Chondrocyte (in vitro differentiated cells): ENCODE data around the gene GLRA3. TPM values are rescaled to one million over a fixed set of nuclear protein-coding genes. Genes with fewer than 3 reads are reported as not detected.

ENCODE experiments used
- DNase-seq: peaks from one replicate; pipeline ENCODE4 v3.0.0; 2021; ENCODE audit warnings: mixed read lengths, low spot score
- H3K27ac Mint-ChIP-seq: one replicate; pipeline ENCODE4 v1.8.0; 2021; ENCODE audit warnings: mild to moderate bottlenecking, moderate library complexity, mixed read lengths; ENCODE audit not compliant: unreplicated experiment
- H3K27me3 Mint-ChIP-seq: 2 replicates; pipeline ENCODE4 v1.8.0; 2021; ENCODE audit warnings: low read depth, mixed read lengths
- H3K36me3 Mint-ChIP-seq: 2 replicates; pipeline ENCODE4 v1.8.0; 2021; ENCODE audit warnings: low read depth, mixed read lengths
- H3K4me1 Mint-ChIP-seq: 2 replicates; pipeline ENCODE4 v1.8.0; 2021; ENCODE audit warnings: low read depth, mild to moderate bottlenecking, mixed read lengths
- H3K4me3 Mint-ChIP-seq: one replicate; pipeline ENCODE4 v1.8.0; 2021; ENCODE audit warnings: mild to moderate bottlenecking, moderate library complexity, mixed read lengths; ENCODE audit not compliant: unreplicated experiment
- H3K9me3 Mint-ChIP-seq: 2 replicates; pipeline ENCODE4 v1.8.0; 2021; ENCODE audit warnings: low read depth, mixed read lengths
- CTCF ChIP-seq: fragments of 200-600 bp; sonication (generic); IDR thresholded peaks from 2 replicates; pipeline ENCODE4 v1.5.0; 2021; ENCODE audit warnings: antibody characterized with exemption, mild to moderate bottlenecking, moderate library complexity
- total RNA-seq: library from RNA; stranded (reverse); gene quantifications from 3 replicates; pipeline ENCODE4 v1.2.1, GENCODE V29; 2021

GLRA3 gene
- total RNA-seq, 1 donor from 2014 or later, result not detected

GRCh38 chr4:174734181-174734580 lies 94.9 kb downstream of the GLRA3 start:
- Mint-ChIP-seq H3K36me3 (no peaks in the 10 kb centered on the region), H3K4me3 (no peak overlapping the region), H3K9me3 (peaks cover 2% of the 10 kb centered on the region), H3K27ac (no peak overlapping the region), H3K27me3 (peaks cover 7% of the 10 kb centered on the region), H3K4me1 (no peaks in the 10 kb centered on the region)
- no peak for DNase-seq
- TF ChIP-seq CTCF, result no peak

DNA sequence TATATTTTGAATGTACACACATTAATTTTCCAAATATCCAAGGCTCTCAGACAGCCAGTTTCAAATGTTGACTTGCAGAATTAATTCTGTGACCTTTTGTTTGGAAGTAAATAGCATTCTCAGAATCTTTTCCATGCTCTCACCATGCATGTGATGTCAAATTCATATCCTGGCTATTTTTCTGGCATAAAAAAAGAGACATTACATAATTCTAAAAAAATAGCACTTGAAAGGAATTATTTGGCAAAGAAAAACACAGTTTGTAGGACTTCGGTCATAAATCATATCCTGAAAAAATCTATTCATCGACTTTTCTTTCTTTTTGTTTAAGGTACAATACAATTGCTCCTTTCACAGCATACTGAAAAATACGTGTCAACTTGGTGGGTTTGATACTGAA lies 111.2 kb downstream of the GLRA3 start:
- no peak for DNase-seq
- H3K9me3 Mint-ChIP-seq, result no peaks in the 10 kb centered on the region
- no peak for TF ChIP-seq CTCF
- no peaks in the 10 kb centered on the region for H3K4me1 Mint-ChIP-seq
- no peak overlapping the region for H3K27ac Mint-ChIP-seq
- no peak overlapping the region for H3K4me3 Mint-ChIP-seq
- no peaks in the 10 kb centered on the region for H3K36me3 Mint-ChIP-seq
- H3K27me3 Mint-ChIP-seq, result peaks cover 23% of the 10 kb centered on the region

DNA sequence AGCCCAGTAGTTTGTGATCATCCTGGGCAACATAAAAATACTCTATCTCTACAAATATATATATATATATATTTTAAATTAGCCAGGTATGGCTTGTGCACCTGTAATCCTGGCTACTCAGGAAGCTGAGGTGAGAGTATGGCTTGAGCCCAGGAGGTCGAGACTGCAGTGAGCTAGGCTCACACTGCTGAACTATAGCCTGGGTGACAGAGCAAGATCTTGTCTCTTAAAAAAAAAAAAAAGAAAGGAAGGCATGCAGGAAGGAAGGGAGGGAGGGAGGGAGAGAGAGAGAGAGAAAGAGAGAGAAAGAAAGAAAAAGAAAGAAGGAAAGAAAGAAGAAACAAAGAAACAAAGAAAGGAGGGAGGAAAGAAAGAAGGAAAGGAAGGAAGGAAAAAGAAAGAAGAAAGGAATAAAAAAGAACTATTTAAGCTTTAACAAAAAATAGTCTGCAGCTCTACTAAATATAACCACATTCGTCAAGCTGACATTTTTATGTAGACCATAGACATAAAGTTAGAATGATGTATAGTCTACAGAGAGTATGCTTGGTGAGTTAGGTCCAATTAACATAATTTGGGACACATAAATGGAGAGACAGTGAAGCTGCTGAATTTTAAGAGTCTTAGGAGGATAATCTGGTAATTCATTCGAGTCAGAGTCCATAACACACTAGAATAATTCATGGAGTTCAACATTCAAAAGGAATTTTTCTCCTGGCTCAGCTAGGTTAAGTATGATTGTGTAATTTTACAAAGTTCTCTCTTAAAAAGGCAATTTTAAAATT lies 111.9 kb downstream of the GLRA3 start:
- Mint-ChIP-seq H3K4me3 (no peak overlapping the region), H3K4me1 (no peaks in the 10 kb centered on the region), H3K9me3 (no peaks in the 10 kb centered on the region), H3K27ac (no peak overlapping the region), H3K27me3 (peaks cover 20% of the 10 kb centered on the region), H3K36me3 (no peaks in the 10 kb centered on the region)
- no peak for DNase-seq
- no peak for TF ChIP-seq CTCF

DNA sequence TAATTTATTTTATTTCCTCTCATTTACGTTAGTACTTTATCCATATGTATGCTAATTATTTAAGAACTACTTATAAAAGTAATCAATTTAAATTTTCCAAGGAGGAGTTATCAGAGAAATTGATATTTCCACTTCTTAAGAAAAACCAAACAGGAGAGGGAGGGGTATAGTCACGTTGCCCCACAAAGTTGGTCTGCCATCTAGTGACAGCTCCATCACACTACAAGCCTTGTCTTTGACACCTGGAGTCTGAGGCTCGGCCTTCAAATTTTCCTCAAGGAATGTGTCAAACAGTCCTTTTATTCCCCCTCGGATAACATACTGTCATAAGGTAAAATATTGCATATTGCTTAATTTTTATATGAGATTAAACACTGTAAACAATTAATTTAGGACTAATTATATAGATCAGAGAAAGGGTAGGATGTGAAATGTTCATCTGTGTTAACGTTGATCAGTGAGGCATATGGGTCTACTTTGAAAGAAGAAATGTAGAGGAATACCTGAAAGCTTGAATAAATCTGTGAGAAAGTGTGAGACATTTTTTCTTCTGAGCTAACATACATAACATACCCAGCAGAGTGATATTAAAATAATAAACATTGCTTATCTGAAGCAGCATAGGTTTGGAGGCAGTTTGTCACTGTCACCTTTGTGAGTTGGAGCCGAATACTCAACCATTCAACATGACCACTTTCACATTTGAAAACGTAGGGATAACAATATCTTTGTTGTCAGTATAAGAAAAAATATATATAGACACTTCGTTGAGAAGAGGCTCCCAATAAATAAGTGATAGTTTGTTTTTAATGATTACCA lies 114.4 kb downstream of the GLRA3 start:
- Mint-ChIP-seq H3K36me3 (no peaks in the 10 kb centered on the region), H3K9me3 (no peaks in the 10 kb centered on the region), H3K4me3 (no peak overlapping the region), H3K27me3 (peaks cover 22% of the 10 kb centered on the region), H3K27ac (no peak overlapping the region), H3K4me1 (peaks cover 7% of the 10 kb centered on the region)
- no peak for DNase-seq
- TF ChIP-seq CTCF, result peak; percentile 80

GRCh38 chr4:174713821-174714220 lies 115.2 kb downstream of the GLRA3 start:
- Mint-ChIP-seq H3K4me1 (peaks cover 7% of the 10 kb centered on the region), H3K4me3 (no peak overlapping the region)
- DNase-seq, result no peak

More at GRCh38 chr4:174713821-174714220, 115.2 kb downstream of the GLRA3 start:
- Mint-ChIP-seq H3K36me3 (no peaks in the 10 kb centered on the region), H3K27ac (no peak overlapping the region), H3K9me3 (no peaks in the 10 kb centered on the region), H3K27me3 (peaks cover 22% of the 10 kb centered on the region)
- TF ChIP-seq CTCF, result no peak
